T-helper 9 cell (primary cell): Measurements from ENCODE around the gene SNAP25.

Experiments used
- DNase-seq: peaks from one replicate; pipeline ENCODE4 v3.0.0-alpha.2; 2020

Gene SNAP25

GRCh38 chr20:10306440-10307358, 88.1 kb downstream of the SNAP25 start:
- DNase-seq, result no peak

GRCh38 chr20:10307359-10307735, 88.7 kb downstream of the SNAP25 start:
- DNase-seq, result no peak

GRCh38 chr20:10308652-10309051, 90.0 kb downstream of the SNAP25 start:
- no peak for DNase-seq

- DNase-seq, result no peak
These were observed 90.7 kb downstream of the SNAP25 start for GRCh38 chr20:10309326-10309725.

- no peak for DNase-seq
These were observed 93.5 kb downstream of the SNAP25 start for GRCh38 chr20:10312111-10312510.

- no peak for DNase-seq
These were observed 94.6 kb downstream of the SNAP25 start for GRCh38 chr20:10313215-10313614.

GRCh38 chr20:10313701-10314100, 95.1 kb downstream of the SNAP25 start:
- no peak for DNase-seq

- no peak for DNase-seq
These were observed 95.6 kb downstream of the SNAP25 start for GRCh38 chr20:10314198-10314597.

GRCh38 chr20:10315138-10315537, 96.5 kb downstream of the SNAP25 start:
- no peak for DNase-seq

GRCh38 chr20:10316582-10316981, 98.0 kb downstream of the SNAP25 start:
- DNase-seq, result no peak

- DNase-seq, result no peak
These were observed 99.8 kb downstream of the SNAP25 start for GRCh38 chr20:10318291-10319024.

- DNase-seq, result no peak
These were observed 101.2 kb downstream of the SNAP25 start for GRCh38 chr20:10319855-10320254.

- no peak for DNase-seq
These were observed 102.6 kb downstream of the SNAP25 start for GRCh38 chr20:10321138-10321717.

- no peak for DNase-seq
These were observed 103.7 kb downstream of the SNAP25 start for GRCh38 chr20:10322073-10323012.

- no peak for DNase-seq
These were observed 105.1 kb downstream of the SNAP25 start for GRCh38 chr20:10323729-10324128.

GRCh38 chr20:10324198-10324847, 105.7 kb downstream of the SNAP25 start:
- no peak for DNase-seq

- no peak for DNase-seq
These were observed 110.2 kb downstream of the SNAP25 start for GRCh38 chr20:10328897-10329255.

- DNase-seq, result no peak
These were observed 110.9 kb downstream of the SNAP25 start for GRCh38 chr20:10329387-10330005.

- DNase-seq, result no peak
These were observed 111.4 kb downstream of the SNAP25 start for GRCh38 chr20:10330071-10330470.

GRCh38 chr20:10332656-10333415, 114.2 kb downstream of the SNAP25 start:
- DNase-seq, result no peak
